H9 (cell line): Measurements from ENCODE around the gene GOLGA3. TPM values are rescaled to one million over a fixed set of nuclear protein-coding genes. Genes with fewer than 3 reads are reported as not detected.

ENCODE experiments used
- DNase-seq: peaks from one replicate; pipeline ENCODE4 v3.0.0-alpha.2; 2017
- H2AFZ ChIP-seq: one replicate; pipeline ENCODE4 v1.6.1; 2013; ENCODE audit warnings: mild to moderate bottlenecking, low read length, control low read depth, moderate library complexity
- H2AK5ac ChIP-seq: 2 replicates; pipeline ENCODE4 v1.6.1; 2013; ENCODE audit warnings: low read length, control low read depth, mixed read lengths; ENCODE audit not compliant: insufficient read length
- H2BK120ac ChIP-seq: one replicate; pipeline ENCODE4 v1.6.1; 2013; ENCODE audit warnings: low read depth, mild to moderate bottlenecking, low read length, control low read depth, inconsistent platforms; ENCODE audit not compliant: poor library complexity, severe bottlenecking
- H2BK12ac ChIP-seq: 2 replicates; pipeline ENCODE4 v1.6.1; 2013; ENCODE audit warnings: low read length, control low read depth, mixed read lengths, low read depth; ENCODE audit not compliant: insufficient read length
- H2BK15ac ChIP-seq: 2 replicates; pipeline ENCODE4 v1.6.1; 2013; ENCODE audit warnings: low read depth, low read length, control low read depth
- H2BK20ac ChIP-seq: one replicate; pipeline ENCODE4 v1.6.1; 2013; ENCODE audit warnings: low read depth, mild to moderate bottlenecking, low read length, control low read depth, inconsistent platforms; ENCODE audit not compliant: poor library complexity, severe bottlenecking
- H2BK5ac ChIP-seq: 2 replicates; pipeline ENCODE4 v1.6.1; 2013; ENCODE audit warnings: low read length, control low read depth, mixed read lengths; ENCODE audit not compliant: insufficient read length
- H3K14ac ChIP-seq: 2 replicates; pipeline ENCODE4 v1.6.1; 2013; ENCODE audit warnings: low read length, control low read depth; ENCODE audit not compliant: insufficient read depth
- H3K18ac ChIP-seq: 2 replicates; pipeline ENCODE4 v1.6.1; 2013; ENCODE audit warnings: low read depth, mild to moderate bottlenecking, mixed read lengths, low read length, control low read depth; ENCODE audit not compliant: insufficient read length
- H3K23ac ChIP-seq: 2 replicates; pipeline ENCODE4 v1.6.1; 2013; ENCODE audit warnings: low read length, control low read depth, mixed read lengths, low read depth; ENCODE audit not compliant: insufficient read length
- H3K23me2 ChIP-seq: 2 replicates; pipeline ENCODE4 v1.6.1; 2013; ENCODE audit warnings: low read depth, mild to moderate bottlenecking, mixed read lengths, low read length, control low read depth; ENCODE audit not compliant: insufficient read length, poor library complexity, severe bottlenecking
- H3K27ac ChIP-seq: 2 replicates; pipeline ENCODE4 v1.5.1; 2013; ENCODE audit warnings: low read length, control low read depth, mixed read lengths, low read depth; ENCODE audit not compliant: insufficient read length
- H3K27me3 ChIP-seq: 2 replicates; pipeline ENCODE4 v1.6.1; 2013; ENCODE audit warnings: low read length, control low read depth, inconsistent platforms; ENCODE audit not compliant: insufficient read depth
- H3K4ac ChIP-seq: 2 replicates; pipeline ENCODE4 v1.6.1; 2013; ENCODE audit warnings: low read depth, mild to moderate bottlenecking, control low read depth, inconsistent platforms, low read length, moderate library complexity
- H3K4me1 ChIP-seq: 2 replicates; pipeline ENCODE4 v1.6.1; 2013; ENCODE audit warnings: low read length, control low read depth, inconsistent platforms; ENCODE audit not compliant: insufficient read depth
- H3K4me2 ChIP-seq: 2 replicates; pipeline ENCODE4 v1.6.1; 2013; ENCODE audit warnings: low read length, control low read depth, mixed read lengths; ENCODE audit not compliant: insufficient read length, insufficient read depth
- H3K56ac ChIP-seq: 2 replicates; pipeline ENCODE4 v1.6.1; 2013; ENCODE audit warnings: low read depth, mild to moderate bottlenecking, mixed read lengths, low read length, control low read depth; ENCODE audit not compliant: insufficient read length
- H3K79me1 ChIP-seq: 2 replicates; pipeline ENCODE4 v1.6.1; 2013; ENCODE audit warnings: low read depth, mild to moderate bottlenecking, moderate library complexity, low read length, control low read depth, inconsistent platforms; ENCODE audit not compliant: insufficient read depth, poor library complexity, severe bottlenecking
- H3K79me2 ChIP-seq: 2 replicates; pipeline ENCODE4 v1.6.1; 2013; ENCODE audit warnings: low read length, control low read depth, inconsistent platforms; ENCODE audit not compliant: insufficient read depth
- H3K9ac ChIP-seq: 2 replicates; pipeline ENCODE4 v1.6.1; 2013; ENCODE audit warnings: low read length, control low read depth, mixed read lengths; ENCODE audit not compliant: insufficient read length; ENCODE audit errors: extremely low read depth
- H3K9me3 ChIP-seq: one replicate; pipeline ENCODE4 v1.6.1; 2013; ENCODE audit warnings: low read depth, low read length, inconsistent platforms; ENCODE audit not compliant: control insufficient read depth
- H3T11ph ChIP-seq: one replicate; pipeline ENCODE4 v1.6.1; 2013; ENCODE audit warnings: mild to moderate bottlenecking, low read length, control low read depth, inconsistent platforms
- H4K20me1 ChIP-seq: one replicate; pipeline ENCODE4 v1.6.1; 2013; ENCODE audit not compliant: control insufficient read depth, insufficient read length, insufficient read depth
- H4K5ac ChIP-seq: 2 replicates; pipeline ENCODE4 v1.6.1; 2013; ENCODE audit warnings: low read depth, mild to moderate bottlenecking, mixed read lengths, low read length, control low read depth; ENCODE audit not compliant: insufficient read length
- H4K8ac ChIP-seq: replicated peaks from 2 replicates; pipeline ENCODE4 v1.6.1; 2013; ENCODE audit warnings: low read length, control low read depth, mixed read lengths, low read depth; ENCODE audit not compliant: insufficient read length
- H4K91ac ChIP-seq: 2 replicates; pipeline ENCODE4 v1.6.1; 2013; ENCODE audit warnings: low read depth, mild to moderate bottlenecking, moderate library complexity, mixed read lengths, low read length, control low read depth; ENCODE audit not compliant: insufficient read length
- H3K27ac Mint-ChIP-seq, 3 experiments: 2 replicates in 2 of 3; 3 replicates in 1 of 3; pipeline ENCODE4 v1.8.0; 2020 to 2021; ENCODE audit warnings: mixed read lengths in 3 of 3, mild to moderate bottlenecking in 1 of 3, moderate library complexity in 1 of 3
- H3K27me3 Mint-ChIP-seq: 2 replicates; pipeline ENCODE4 v1.8.0; 2021; ENCODE audit warnings: low read depth, mild to moderate bottlenecking, moderate library complexity, mixed read lengths
- H3K36me3 Mint-ChIP-seq, 3 experiments: 2 replicates in 2 of 3; 3 replicates in 1 of 3; pipeline ENCODE4 v1.8.0; 2020 to 2021; ENCODE audit warnings: low read depth in 3 of 3, mixed read lengths in 3 of 3; ENCODE audit not compliant: insufficient read depth in 1 of 3
- H3K4me1 Mint-ChIP-seq, 2 experiments: 2 replicates each; pipeline ENCODE4 v1.8.0; 2020; ENCODE audit warnings: mixed read lengths in 2 of 2
- H3K4me3 Mint-ChIP-seq, 2 experiments: 2 replicates in 1 of 2; 3 replicates in 1 of 2; pipeline ENCODE4 v1.8.0; 2020 to 2021; ENCODE audit warnings: mild to moderate bottlenecking in 2 of 2, mixed read lengths in 2 of 2, moderate library complexity in 1 of 2
- H3K9me3 Mint-ChIP-seq, 2 experiments: 2 replicates in 1 of 2; 3 replicates in 1 of 2; pipeline ENCODE4 v1.8.0; 2020; ENCODE audit warnings: mild to moderate bottlenecking in 2 of 2, mixed read lengths in 2 of 2, moderate library complexity in 1 of 2
- WGBS: extraction: QIAGEN DNeasy Blood & Tissue Kit; methylation state at CpG from one replicate; pipeline ENCODE4 v1.1.7; 2013; ENCODE audit warnings: missing lambda C conversion rate, low lambda C conversion rate, mixed read lengths; ENCODE audit not compliant: insufficient read length; ENCODE audit errors: extremely low coverage; 5-methylcytosine and 5-hydroxymethylcytosine counted together
- total RNA-seq: library from RNA; stranded (reverse); gene quantifications from 2 replicates; pipeline ENCODE4 v1.2.1, GENCODE V29; 2021
- TF ChIP-seq, protein P1 (sequence below): fragments of 200-600 bp; sonication (generic); conservative IDR thresholded peaks from 3 replicates; pipeline ENCODE4 v1.8.0; 2021; ENCODE audit warnings: antibody characterized with exemption, mild to moderate bottlenecking

The GOLGA3 gene
- total RNA-seq, 1 experiment from 2014 or later = 40.1 TPM

DNA sequence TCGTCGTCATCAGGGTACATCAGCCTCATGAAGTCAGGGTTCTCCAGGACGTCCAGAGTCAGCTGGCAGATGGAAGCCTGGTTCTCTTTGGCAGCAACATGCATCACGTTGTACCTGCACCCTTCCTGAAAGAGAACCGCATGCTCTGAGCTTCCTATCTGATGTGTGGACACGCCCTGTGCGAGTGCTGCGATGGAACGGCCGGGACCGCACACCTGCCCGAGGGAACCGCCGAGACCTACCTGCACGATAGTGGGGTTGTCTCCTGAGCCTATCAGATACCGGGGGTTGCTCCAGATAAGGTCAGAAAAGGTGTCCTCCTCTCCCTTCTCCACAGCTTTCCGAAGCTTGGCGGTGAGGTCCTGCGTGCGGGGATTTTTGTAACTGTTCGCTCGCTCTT, 80.8 kb downstream of the GOLGA3 start:
- TF ChIP-seq, protein P1, sequence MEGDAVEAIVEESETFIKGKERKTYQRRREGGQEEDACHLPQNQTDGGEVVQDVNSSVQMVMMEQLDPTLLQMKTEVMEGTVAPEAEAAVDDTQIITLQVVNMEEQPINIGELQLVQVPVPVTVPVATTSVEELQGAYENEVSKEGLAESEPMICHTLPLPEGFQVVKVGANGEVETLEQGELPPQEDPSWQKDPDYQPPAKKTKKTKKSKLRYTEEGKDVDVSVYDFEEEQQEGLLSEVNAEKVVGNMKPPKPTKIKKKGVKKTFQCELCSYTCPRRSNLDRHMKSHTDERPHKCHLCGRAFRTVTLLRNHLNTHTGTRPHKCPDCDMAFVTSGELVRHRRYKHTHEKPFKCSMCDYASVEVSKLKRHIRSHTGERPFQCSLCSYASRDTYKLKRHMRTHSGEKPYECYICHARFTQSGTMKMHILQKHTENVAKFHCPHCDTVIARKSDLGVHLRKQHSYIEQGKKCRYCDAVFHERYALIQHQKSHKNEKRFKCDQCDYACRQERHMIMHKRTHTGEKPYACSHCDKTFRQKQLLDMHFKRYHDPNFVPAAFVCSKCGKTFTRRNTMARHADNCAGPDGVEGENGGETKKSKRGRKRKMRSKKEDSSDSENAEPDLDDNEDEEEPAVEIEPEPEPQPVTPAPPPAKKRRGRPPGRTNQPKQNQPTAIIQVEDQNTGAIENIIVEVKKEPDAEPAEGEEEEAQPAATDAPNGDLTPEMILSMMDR = no peak
- Histone ChIP-seq H3K4ac (no peak overlapping the region), H2AK5ac (no peak overlapping the region), H3K23me2 (no peaks in the 10 kb centered on the region), H2BK120ac (no peak overlapping the region), H3K23ac (no peak overlapping the region), H4K91ac (no peak overlapping the region), H3K79me1 (no peaks in the 10 kb centered on the region), H4K8ac (no peak overlapping the region), H2BK20ac (no peak overlapping the region), H3K4me1 (no peaks in the 10 kb centered on the region), H3T11ph (no peak overlapping the region), H3K9ac (no peak overlapping the region), H3K27me3 (no peaks in the 10 kb centered on the region), H3K79me2 (no peaks in the 10 kb centered on the region; the same call in 1 of the 2 replicates), H4K5ac (no peak overlapping the region), H3K9me3 (no peaks in the 10 kb centered on the region), H3K18ac (no peak overlapping the region), H3K4me2 (no peak overlapping the region), H4K20me1 (peaks cover 2% of the 10 kb centered on the region), H2BK15ac (no peak overlapping the region), H3K56ac (no peak overlapping the region), H3K14ac (no peak overlapping the region), H2BK5ac (no peak overlapping the region), H3K27ac (no peak overlapping the region), H2BK12ac (no peak overlapping the region), H2AFZ (no peak overlapping the region)
- no CpG with 5 or more reads among the region's 22 CpGs for WGBS
- DNase-seq = no peak
- no peak overlapping the region for H3K27ac Mint-ChIP-seq
- H3K4me3 Mint-ChIP-seq = no peak overlapping the region
- no peaks in the 10 kb centered on the region for H3K9me3 Mint-ChIP-seq
- no peaks in the 10 kb centered on the region for H3K27me3 Mint-ChIP-seq
- peaks cover 61 to 93% (median 81%) of the 10 kb centered on the region in 3 experiments; a peak in 6 of 7 replicates for H3K36me3 Mint-ChIP-seq
- H3K4me1 Mint-ChIP-seq = no peaks in the 10 kb centered on the region
